Activated naive CD4-positive, alpha-beta T cell treated with anti-CD3 and anti-CD28 coated beads, Interleukin-2, amount 50 U/mL, for 72 hours (primary cell): Measurements from ENCODE around the gene VKORC1. TPM values are rescaled to one million over a fixed set of nuclear protein-coding genes. Genes with fewer than 3 reads are reported as not detected.

Source experiments
- ATAC-seq, 2 donors: fragments of 150-1000 bp; cut with Tn5 transposase; 2 replicates each; pipeline ENCODE4 v1.10.0; 2021; ENCODE audit warnings: mild to moderate bottlenecking in 2 of 2, moderate library complexity in 2 of 2
- DNase-seq, 2 donors: peaks; one replicate each; pipeline ENCODE4 v3.0.0; 2021 to 2022; ENCODE audit warnings: low spot score in 2 of 2
- H3K27ac Mint-ChIP-seq, 2 donors: one replicate each; pipeline ENCODE4 v1.8.0; 2022; ENCODE audit warnings: mild to moderate bottlenecking in 2 of 2, mixed read lengths in 2 of 2
- H3K36me3 Mint-ChIP-seq, 2 donors: one replicate each; pipeline ENCODE4 v1.8.0; 2022; ENCODE audit warnings: mixed read lengths in 2 of 2
- H3K9me3 Mint-ChIP-seq, 2 donors: one replicate each; pipeline ENCODE4 v1.8.0; 2022; ENCODE audit warnings: mixed read lengths in 2 of 2
- total RNA-seq, 2 donors: library from RNA; stranded (reverse); gene quantifications; one replicate each; pipeline ENCODE4 v1.2.3, GENCODE V29; 2022

VKORC1 gene
- total RNA-seq, 2 donors from 2014 or later = 41.4 to 91.4 TPM

GRCh38 chr16:31063843-31064611, 30.6 kb downstream of the VKORC1 start:
- Mint-ChIP-seq H3K36me3 (peaks cover 20 to 21% of the 10 kb centered on the region in 2 donors), H3K9me3 (no peaks in the 10 kb centered on the region), H3K27ac (peak overlapping the region; percentile 64 to 90)
- DNase-seq (no peak), ATAC-seq (peak; percentile 27 to 66)

GRCh38 chr16:31063495-31063842, 31.1 kb downstream of the VKORC1 start:
- H3K36me3 Mint-ChIP-seq = peaks cover 20 to 21% of the 10 kb centered on the region in 2 donors
- peak overlapping the region in 1 of 2 donors; percentile 44 for H3K27ac Mint-ChIP-seq
- ATAC-seq = no peak
- no peak for DNase-seq
- no peaks in the 10 kb centered on the region for H3K9me3 Mint-ChIP-seq

- DNase-seq (no peak), ATAC-seq (no peak)
- no peak overlapping the region for H3K27ac Mint-ChIP-seq
- H3K9me3 Mint-ChIP-seq = no peaks in the 10 kb centered on the region
- peaks cover 20 to 21% of the 10 kb centered on the region in 2 donors for H3K36me3 Mint-ChIP-seq
These were observed 32.7 kb downstream of the VKORC1 start for GRCh38 chr16:31061813-31062440.

GRCh38 chr16:31061126-31061812, 33.3 kb downstream of the VKORC1 start:
- ATAC-seq (no peak), DNase-seq (no peak)
- H3K9me3 Mint-ChIP-seq = no peaks in the 10 kb centered on the region
- H3K36me3 Mint-ChIP-seq = peaks cover 20% of the 10 kb centered on the region in 2 donors
- no peak overlapping the region for H3K27ac Mint-ChIP-seq

GRCh38 chr16:31055613-31056012, 39.0 kb downstream of the VKORC1 start:
- Mint-ChIP-seq H3K36me3 (no peaks in the 10 kb centered on the region), H3K9me3 (no peaks in the 10 kb centered on the region), H3K27ac (no peak overlapping the region)
- DNase-seq = no peak
- ATAC-seq = no peak

GRCh38 chr16:31052114-31052513, 42.5 kb downstream of the VKORC1 start:
- DNase-seq = no peak
- peak; percentile 78 to 99 for ATAC-seq
- H3K27ac Mint-ChIP-seq = peak overlapping the region; percentile 5 to 12

GRCh38 chr16:31050280-31051030, 44.1 kb downstream of the VKORC1 start:
- no peak for ATAC-seq
- H3K9me3 Mint-ChIP-seq = no peaks in the 10 kb centered on the region
- H3K27ac Mint-ChIP-seq = peak overlapping the region in 1 of 2 donors; percentile 68
- no peaks in the 10 kb centered on the region for H3K36me3 Mint-ChIP-seq
- DNase-seq = no peak

More at GRCh38 chr16:31052114-31052513, 42.5 kb downstream of the VKORC1 start:
- H3K9me3 Mint-ChIP-seq = no peaks in the 10 kb centered on the region
- H3K36me3 Mint-ChIP-seq = no peaks in the 10 kb centered on the region

- no peaks in the 10 kb centered on the region for H3K36me3 Mint-ChIP-seq
- DNase-seq (no peak), ATAC-seq (no peak)
- H3K9me3 Mint-ChIP-seq = no peaks in the 10 kb centered on the region
- H3K27ac Mint-ChIP-seq = peak overlapping the region in 1 of 2 donors; percentile 9
These were observed 50.6 kb downstream of the VKORC1 start for GRCh38 chr16:31043898-31044481.

GRCh38 chr16:31043352-31043751, 51.2 kb downstream of the VKORC1 start:
- no peaks in the 10 kb centered on the region for H3K36me3 Mint-ChIP-seq

GRCh38 chr16:31042866-31043265, 51.7 kb downstream of the VKORC1 start:
- Mint-ChIP-seq H3K9me3 (no peaks in the 10 kb centered on the region), H3K27ac (no peak overlapping the region), H3K36me3 (no peaks in the 10 kb centered on the region)
- no peak for ATAC-seq
- no peak for DNase-seq

More at GRCh38 chr16:31043352-31043751, 51.2 kb downstream of the VKORC1 start:
- H3K9me3 Mint-ChIP-seq = no peaks in the 10 kb centered on the region
- ATAC-seq (no peak), DNase-seq (no peak)
- no peak overlapping the region for H3K27ac Mint-ChIP-seq

Other genes with a start within 250 kb of the VKORC1 start
- 10 to 100 TPM; 27.3 to 45.9 TPM for gene BCL7C, start 200.7 kb downstream of the VKORC1 start, total RNA-seq
- gene CTF1, start 198.2 kb downstream of the VKORC1 start, total RNA-seq = under 1 TPM; 0.29 to 0.96 TPM
- 10 to 100 TPM; 24.4 to 36.4 TPM for gene FBXL19, start 171.2 kb downstream of the VKORC1 start, total RNA-seq
- gene ORAI3, start 145.7 kb downstream of the VKORC1 start, total RNA-seq = 10 to 100 TPM in 1 of 2 donors, 1 to 10 TPM in 1; 7.3 to 17.1 TPM
- gene SETD1A, start 137.0 kb downstream of the VKORC1 start, total RNA-seq = 10 to 100 TPM; 24.5 to 34.1 TPM
- 1 to 10 TPM; 4.1 to 9.2 TPM for gene HSD3B7, start 109.6 kb downstream of the VKORC1 start, total RNA-seq
- gene STX1B, start 84.2 kb downstream of the VKORC1 start, total RNA-seq = 1 to 10 TPM in 1 of 2 donors, under 1 TPM in 1; 0.87 to 4.5 TPM
- 10 to 100 TPM; 63.4 to 66.1 TPM for gene STX4, start 61.2 kb downstream of the VKORC1 start, total RNA-seq
- gene ZNF668, start 20.6 kb downstream of the VKORC1 start, total RNA-seq = 10 to 100 TPM; 14.5 to 32.7 TPM
- 10 to 100 TPM; 20.2 to 35.6 TPM for gene ZNF646, start 20.4 kb downstream of the VKORC1 start, total RNA-seq
- gene PRSS53, start 5.9 kb downstream of the VKORC1 start, total RNA-seq = 10 to 100 TPM in 1 of 2 donors, 1 to 10 TPM in 1; 7.4 to 12.1 TPM
- 10 to 100 TPM; 18.3 to 61.0 TPM for gene BCKDK, start 13.6 kb upstream of the VKORC1 start, total RNA-seq
- gene KAT8, start 22.9 kb upstream of the VKORC1 start, total RNA-seq = 10 to 100 TPM; 57.8 to 88.5 TPM
- gene PRSS8, start 40.9 kb upstream of the VKORC1 start, total RNA-seq = not detected
- gene PRSS36, start 55.3 kb upstream of the VKORC1 start, total RNA-seq = 1 to 10 TPM; 1.0 to 1.1 TPM
- gene FUS, start 85.3 kb upstream of the VKORC1 start, total RNA-seq = 100 to 1,000 TPM; 486 to 763 TPM
- 10 to 100 TPM in 1 of 2 donors, 1 to 10 TPM in 1; 1.2 to 19.7 TPM for gene PYCARD, start 108.0 kb upstream of the VKORC1 start, total RNA-seq
- gene TRIM72, start 119.3 kb upstream of the VKORC1 start, total RNA-seq = under 1 TPM; 0.06 to 0.09 TPM
- gene PYDC1, start 122.3 kb upstream of the VKORC1 start, total RNA-seq = not detected
- 1 to 10 TPM; 1.5 to 5.5 TPM for gene ITGAM, start 165.2 kb upstream of the VKORC1 start, total RNA-seq